Gastrocnemius medialis (tissue), 4 donors: ENCODE data around the gene IFT81.
A peak's percentile ranks its signal among the peaks of the same experiment; 100 is the strongest.

ENCODE experiments used
- POLR2A ChIP-seq, 2 donors: fragments of 450-650 bp; IDR thresholded peaks; one replicate each; pipeline ENCODE4 v1.6.1; 2017; ENCODE audit warnings: antibody characterized with exemption in 2 of 2, mild to moderate bottlenecking in 2 of 2, moderate library complexity in 2 of 2
- TF ChIP-seq, protein P1 (sequence below), 5 experiments: fragments of 450-650 bp in 3 of 5; fragments of 200-600 bp in 2 of 5; sonication (generic) in 2 of 5; IDR thresholded peaks in 4 of 5; conservative IDR thresholded peaks in 1 of 5; 1 replicate in 4 of 5; 2 replicates in 1 of 5; pipeline ENCODE4 v1.5.1; 2016 to 2019; ENCODE audit warnings: antibody characterized with exemption in 5 of 5, mild to moderate bottlenecking in 3 of 5, moderate library complexity in 3 of 5

DNA sequence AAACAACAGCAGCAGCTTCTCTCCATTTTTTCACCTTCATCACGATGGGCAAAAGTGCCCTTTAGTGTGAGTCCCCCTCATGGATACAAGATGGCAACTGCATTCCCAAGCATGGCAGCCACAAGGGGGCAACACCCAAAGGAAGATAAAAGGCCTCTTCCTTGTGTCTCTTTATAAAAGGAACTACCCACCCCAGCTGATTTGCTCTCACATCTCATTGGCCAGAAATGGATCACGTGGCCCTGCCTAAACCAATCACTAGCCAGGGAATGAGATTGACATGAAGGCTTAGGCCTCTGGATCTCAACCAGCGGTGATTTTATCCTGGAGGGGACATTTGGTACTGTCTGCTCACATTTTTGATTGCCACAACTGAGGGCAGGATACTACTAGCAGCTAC, 21.9 kb upstream of the IFT81 start:
- TF ChIP-seq, protein P1, sequence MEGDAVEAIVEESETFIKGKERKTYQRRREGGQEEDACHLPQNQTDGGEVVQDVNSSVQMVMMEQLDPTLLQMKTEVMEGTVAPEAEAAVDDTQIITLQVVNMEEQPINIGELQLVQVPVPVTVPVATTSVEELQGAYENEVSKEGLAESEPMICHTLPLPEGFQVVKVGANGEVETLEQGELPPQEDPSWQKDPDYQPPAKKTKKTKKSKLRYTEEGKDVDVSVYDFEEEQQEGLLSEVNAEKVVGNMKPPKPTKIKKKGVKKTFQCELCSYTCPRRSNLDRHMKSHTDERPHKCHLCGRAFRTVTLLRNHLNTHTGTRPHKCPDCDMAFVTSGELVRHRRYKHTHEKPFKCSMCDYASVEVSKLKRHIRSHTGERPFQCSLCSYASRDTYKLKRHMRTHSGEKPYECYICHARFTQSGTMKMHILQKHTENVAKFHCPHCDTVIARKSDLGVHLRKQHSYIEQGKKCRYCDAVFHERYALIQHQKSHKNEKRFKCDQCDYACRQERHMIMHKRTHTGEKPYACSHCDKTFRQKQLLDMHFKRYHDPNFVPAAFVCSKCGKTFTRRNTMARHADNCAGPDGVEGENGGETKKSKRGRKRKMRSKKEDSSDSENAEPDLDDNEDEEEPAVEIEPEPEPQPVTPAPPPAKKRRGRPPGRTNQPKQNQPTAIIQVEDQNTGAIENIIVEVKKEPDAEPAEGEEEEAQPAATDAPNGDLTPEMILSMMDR (IDR thresholded peaks at IDR 0.05 in 4 of 5, conservative IDR thresholded peaks at IDR 0.05 in 1 of 5), result peak in 3 of 5 experiments; percentile 23 to 37 (median 34)
- TF ChIP-seq POLR2A (IDR thresholded peaks at IDR 0.05), result no peak
